ENCODE data around the gene LCN12.
"Not testable (repeated sequence)": the region's sequence is repeated elsewhere in the genome, so short reads cannot be mapped to it uniquely, and the experiment has no call there.

Gene LCN12

GRCh38 chr9:137002646-137003041, 50.6 kb downstream of the LCN12 start:
- Histone ChIP-seq H3K9me2 (replicated peaks; ENCODE audit: control insufficient read depth, low read length) (no peaks in the 10 kb centered on the region), H3K4me3 (ENCODE audit: low read length) (no peak overlapping the region), H3K9me3 (ENCODE audit: control insufficient read depth, insufficient read depth, low read length) (no peaks in the 10 kb centered on the region), H4K20me1 (ENCODE audit: control insufficient read depth, insufficient read depth, low read depth, low read length) (no peaks in the 10 kb centered on the region), H3K79me2 (ENCODE audit: control insufficient read depth, low read length) (no peaks in the 10 kb centered on the region), H3K27me3 (ENCODE audit: control insufficient read depth, low read length) (peaks cover 14% of the 10 kb centered on the region), H3F3A (ENCODE audit: control insufficient read depth, insufficient read depth) (no peaks in the 10 kb centered on the region), H3K4me1 (ENCODE audit: control insufficient read depth, low read length) (peaks cover 18% of the 10 kb centered on the region), H3K36me3 (ENCODE audit: control insufficient read depth, low read length) (no peaks in the 10 kb centered on the region), H3K27ac (ENCODE audit: low read depth, low read length) (no peak overlapping the region), H3K4me2 (ENCODE audit: low read length) (no peak overlapping the region)
- TF ChIP-seq EZH2phosphoT487 (IDR thresholded peaks at IDR 0.05; ENCODE audit: borderline replicate concordance, low read length) (no peak), CTCF (IDR thresholded peaks at IDR 0.05; ENCODE audit: low read depth, low read length, poor library complexity, severe bottlenecking) (no peak)

- not testable (repeated sequence) for H4K20me1 ChIP-seq (ENCODE audit: control insufficient read depth, insufficient read depth, low read depth, low read length); H3K9me2 ChIP-seq (replicated peaks; ENCODE audit: control insufficient read depth, low read length); H3K27ac ChIP-seq (ENCODE audit: low read depth, low read length); H3F3A ChIP-seq (ENCODE audit: control insufficient read depth, insufficient read depth); H3K36me3 ChIP-seq (ENCODE audit: control insufficient read depth, low read length); H3K9me3 ChIP-seq (ENCODE audit: control insufficient read depth, insufficient read depth, low read length); H3K27me3 ChIP-seq (ENCODE audit: control insufficient read depth, low read length); H3K4me3 ChIP-seq (ENCODE audit: low read length); H3K4me2 ChIP-seq (ENCODE audit: low read length); H3K79me2 ChIP-seq (ENCODE audit: control insufficient read depth, low read length)
- peaks cover 19% of the 10 kb centered on the region for H3K4me1 ChIP-seq (ENCODE audit: control insufficient read depth, low read length)
- TF ChIP-seq CTCF (IDR thresholded peaks at IDR 0.05; ENCODE audit: low read depth, low read length, poor library complexity, severe bottlenecking), result peak; percentile 27
Measured at GRCh38 chr9:137004285-137004684, 52.2 kb downstream of the LCN12 start.

All from DOHH2 (cell line).